Fibroblast of lung (primary cell): Measurements from ENCODE around the gene C1orf198. TPM values are rescaled to one million over a fixed set of nuclear protein-coding genes. Genes with fewer than 3 reads are reported as not detected.
A peak's percentile ranks its signal among the peaks of the same experiment; 100 is the strongest.

Experiments
- DNase-seq, 2 donors: peaks; one replicate each; pipeline versions ENCODE4 v3.0.0 to v3.0.0-alpha.2; 2010; ENCODE audit warnings: low read depth in 2 of 2
- H2AFZ ChIP-seq: 2 replicates; pipeline ENCODE4 v1.5.1; 2012; ENCODE audit warnings: low read length, control low read depth, inconsistent platforms
- H3K27ac ChIP-seq: 2 replicates; pipeline ENCODE4 v1.5.1; 2011; ENCODE audit warnings: low read length, control low read depth; ENCODE audit not compliant: insufficient read depth
- H3K27me3 ChIP-seq: 2 replicates; pipeline ENCODE4 v1.5.1; 2011; ENCODE audit warnings: mild to moderate bottlenecking, low read length; ENCODE audit not compliant: control insufficient read depth, insufficient read depth
- H3K36me3 ChIP-seq: 2 replicates; pipeline ENCODE4 v1.5.1; 2011; ENCODE audit warnings: low read length; ENCODE audit not compliant: control insufficient read depth, insufficient read depth
- H3K4me1 ChIP-seq: 2 replicates; pipeline ENCODE4 v1.5.1; 2011; ENCODE audit warnings: low read length; ENCODE audit not compliant: control insufficient read depth, insufficient read depth; ENCODE audit errors: extremely low read depth
- H3K4me2 ChIP-seq: 2 replicates; pipeline ENCODE4 v1.5.1; 2011; ENCODE audit warnings: low read length, control low read depth; ENCODE audit not compliant: insufficient read depth; ENCODE audit errors: extremely low read depth
- H3K4me3 ChIP-seq, 4 experiments: fragments of 200-600 bp in 1 of 4; sonication (generic) in 1 of 4; replicated peaks in 1 of 4; 2 replicates each; pipeline ENCODE4 v1.5.1; 2011 to 2016; ENCODE audit warnings: low read length in 4 of 4, low read depth in 3 of 4, mild to moderate bottlenecking in 3 of 4, control low read depth in 2 of 4, inconsistent platforms in 1 of 4, mixed read lengths in 1 of 4; ENCODE audit not compliant: insufficient read depth in 1 of 4; ENCODE audit errors: control extremely low read depth in 1 of 4
- H3K79me2 ChIP-seq: 2 replicates; pipeline ENCODE4 v1.5.1; 2012; ENCODE audit warnings: mild to moderate bottlenecking, low read length, inconsistent platforms; ENCODE audit not compliant: control insufficient read depth, insufficient read depth
- H3K9ac ChIP-seq: 2 replicates; pipeline ENCODE4 v1.5.1; 2011; ENCODE audit warnings: mild to moderate bottlenecking, low read length, control low read depth; ENCODE audit not compliant: insufficient read depth
- H3K9me3 ChIP-seq: 2 replicates; pipeline ENCODE4 v1.5.1; 2012; ENCODE audit warnings: low read depth, low read length; ENCODE audit not compliant: control insufficient read depth, insufficient read depth
- H4K20me1 ChIP-seq: 2 replicates; pipeline ENCODE4 v1.5.1; 2011; ENCODE audit warnings: low read length; ENCODE audit not compliant: control insufficient read depth, insufficient read depth; ENCODE audit errors: extremely low read depth
- EZH2 ChIP-seq: IDR thresholded peaks from 2 replicates; pipeline ENCODE4 v1.5.1; 2012; ENCODE audit warnings: low read length, control low read depth, mild to moderate bottlenecking; ENCODE audit errors: missing control alignments
- polyA plus RNA-seq, 2 donors: library from polyadenylated mRNA; depleted of rRNA in 1 of 2; stranded (reverse) in 1 of 2; unstranded in 1 of 2; fragments of >200 nt; gene quantifications; 2 replicates each; pipeline ENCODE4 v1.2.1, GENCODE V29; 2011 to 2012; ENCODE audit warnings: missing spikeins in 1 of 2
- total RNA-seq: library from RNA; depleted of rRNA; stranded (reverse); fragments of >200 nt; gene quantifications from 2 replicates; pipeline ENCODE4 v1.2.1, GENCODE V29; 2014
- TF ChIP-seq, protein P1 (sequence below), 2 donors: IDR thresholded peaks in 1 of 2; conservative IDR thresholded peaks in 1 of 2; 1 replicate in 1 of 2; 2 replicates in 1 of 2; pipeline ENCODE4 v1.5.1; 2011 to 2012; ENCODE audit warnings: low read length in 2 of 2, control low read depth in 1 of 2, inconsistent platforms in 1 of 2, low read depth in 1 of 2, mild to moderate bottlenecking in 1 of 2

C1orf198 gene
- total and polyA plus RNA-seq, 2 donors (not counting 1 experiment from before 2014, with no cell fraction given), result 57.8 to 215 TPM

GRCh38 chr1:230826166-230826875 is 42.0 kb downstream of the C1orf198 start:
- DNase-seq, result no peak
- H3K4me3 ChIP-seq, result no peak overlapping the region
- H4K20me1 ChIP-seq, result no peaks in the 10 kb centered on the region
- H3K9ac ChIP-seq, result no peak overlapping the region
- TF ChIP-seq, protein P1, sequence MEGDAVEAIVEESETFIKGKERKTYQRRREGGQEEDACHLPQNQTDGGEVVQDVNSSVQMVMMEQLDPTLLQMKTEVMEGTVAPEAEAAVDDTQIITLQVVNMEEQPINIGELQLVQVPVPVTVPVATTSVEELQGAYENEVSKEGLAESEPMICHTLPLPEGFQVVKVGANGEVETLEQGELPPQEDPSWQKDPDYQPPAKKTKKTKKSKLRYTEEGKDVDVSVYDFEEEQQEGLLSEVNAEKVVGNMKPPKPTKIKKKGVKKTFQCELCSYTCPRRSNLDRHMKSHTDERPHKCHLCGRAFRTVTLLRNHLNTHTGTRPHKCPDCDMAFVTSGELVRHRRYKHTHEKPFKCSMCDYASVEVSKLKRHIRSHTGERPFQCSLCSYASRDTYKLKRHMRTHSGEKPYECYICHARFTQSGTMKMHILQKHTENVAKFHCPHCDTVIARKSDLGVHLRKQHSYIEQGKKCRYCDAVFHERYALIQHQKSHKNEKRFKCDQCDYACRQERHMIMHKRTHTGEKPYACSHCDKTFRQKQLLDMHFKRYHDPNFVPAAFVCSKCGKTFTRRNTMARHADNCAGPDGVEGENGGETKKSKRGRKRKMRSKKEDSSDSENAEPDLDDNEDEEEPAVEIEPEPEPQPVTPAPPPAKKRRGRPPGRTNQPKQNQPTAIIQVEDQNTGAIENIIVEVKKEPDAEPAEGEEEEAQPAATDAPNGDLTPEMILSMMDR (conservative IDR thresholded peaks at IDR 0.05 in 1 of 2, IDR thresholded peaks at IDR 0.05 in 1 of 2; ENCODE audit: low read depth in 1 of 2, low read length in 2 of 2), result no peak
- no peak for TF ChIP-seq EZH2
- no peak overlapping the region for H3K27ac ChIP-seq
- H3K27me3 ChIP-seq, result no peaks in the 10 kb centered on the region
- no peaks in the 10 kb centered on the region for H3K79me2 ChIP-seq
- no peaks in the 10 kb centered on the region for H3K36me3 ChIP-seq
- H3K4me1 ChIP-seq, result peaks cover 23% of the 10 kb centered on the region
- H3K4me2 ChIP-seq, result no peak overlapping the region
- no peak overlapping the region for H2AFZ ChIP-seq
- no peaks in the 10 kb centered on the region for H3K9me3 ChIP-seq

DNA sequence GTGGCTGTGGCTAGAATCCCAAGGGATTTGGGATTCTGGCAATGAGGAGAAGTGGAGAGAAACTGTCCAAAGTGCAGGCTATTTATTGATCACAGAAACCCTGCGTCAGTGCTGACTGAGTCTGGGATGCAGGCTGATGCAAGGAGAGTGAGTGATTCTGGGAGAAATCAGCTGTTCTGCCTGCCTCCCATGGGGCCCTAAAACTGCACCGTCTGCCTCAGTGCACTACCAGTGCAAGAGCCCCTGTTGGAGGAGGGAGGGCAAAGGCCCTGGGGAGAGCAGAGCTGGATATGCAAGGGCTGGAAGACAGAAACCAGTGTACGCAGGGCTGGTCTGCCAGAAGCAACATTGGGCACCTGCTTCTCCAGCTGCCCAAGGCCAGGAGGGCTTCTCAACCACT is 42.6 kb downstream of the C1orf198 start:
- no peaks in the 10 kb centered on the region for H3K36me3 ChIP-seq
- no peaks in the 10 kb centered on the region for H3K9me3 ChIP-seq
- no peak overlapping the region for H3K9ac ChIP-seq
- H2AFZ ChIP-seq, result no peak overlapping the region
- peaks cover 23% of the 10 kb centered on the region for H3K4me1 ChIP-seq
- H3K27me3 ChIP-seq, result no peaks in the 10 kb centered on the region
- H4K20me1 ChIP-seq, result no peaks in the 10 kb centered on the region
- no peak overlapping the region for H3K4me3 ChIP-seq
- no peak overlapping the region for H3K4me2 ChIP-seq
- H3K79me2 ChIP-seq, result no peaks in the 10 kb centered on the region
- no peak for TF ChIP-seq EZH2
- TF ChIP-seq, protein P1 (conservative IDR thresholded peaks at IDR 0.05 in 1 of 2, IDR thresholded peaks at IDR 0.05 in 1 of 2; ENCODE audit: low read depth in 1 of 2, low read length in 2 of 2), result no peak
- H3K27ac ChIP-seq, result no peak overlapping the region
- peak in 1 of 2 donors; percentile 60 for DNase-seq

DNA sequence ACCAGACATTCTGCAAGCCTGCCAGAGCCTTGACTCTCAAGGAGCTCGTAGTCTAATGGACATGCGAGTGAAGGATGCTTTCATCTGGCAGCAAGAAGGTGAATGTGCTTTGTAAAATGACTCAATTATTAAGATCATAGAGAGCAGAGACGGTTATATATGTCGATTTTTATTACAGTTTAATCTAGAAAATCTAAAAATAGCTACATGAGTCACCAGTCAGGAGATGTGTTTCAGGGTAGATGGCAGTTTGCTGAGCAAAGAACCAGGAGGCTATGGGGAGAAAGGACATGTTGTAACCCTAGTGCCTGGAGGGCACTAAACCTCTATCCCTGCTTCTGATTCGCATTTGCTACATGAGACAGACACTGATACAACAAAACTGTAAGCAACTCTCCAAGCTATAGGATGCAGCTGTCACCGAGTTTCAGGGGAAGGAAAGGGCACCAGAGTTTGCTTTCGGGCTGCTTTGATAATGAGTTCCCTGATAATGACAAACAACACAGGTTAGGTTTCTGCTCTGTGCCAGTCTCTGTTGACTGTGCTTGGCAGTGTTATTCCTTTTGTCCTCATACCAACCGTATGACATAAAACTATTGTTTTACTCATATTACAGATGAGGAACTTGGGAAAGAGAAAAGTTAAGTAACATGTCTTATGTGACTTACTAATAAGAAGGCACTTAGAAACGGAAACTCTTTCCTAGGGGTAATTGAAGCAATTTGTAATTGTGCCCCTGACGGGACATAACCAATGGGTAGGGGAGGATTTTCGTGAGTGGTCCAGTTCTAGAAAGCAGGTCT is 43.2 kb downstream of the C1orf198 start:
- H3K9me3 ChIP-seq, result no peaks in the 10 kb centered on the region
- no peaks in the 10 kb centered on the region for H3K79me2 ChIP-seq
- no peaks in the 10 kb centered on the region for H3K27me3 ChIP-seq
- no peaks in the 10 kb centered on the region for H4K20me1 ChIP-seq
- H3K36me3 ChIP-seq, result no peaks in the 10 kb centered on the region
- peak overlapping the region; percentile 52 for H3K27ac ChIP-seq
- no peak overlapping the region for H3K4me3 ChIP-seq
- peak; percentile 67 to 85 for DNase-seq
- no peak for TF ChIP-seq EZH2
- TF ChIP-seq, protein P1 (conservative IDR thresholded peaks at IDR 0.05 in 1 of 2, IDR thresholded peaks at IDR 0.05 in 1 of 2; ENCODE audit: low read depth in 1 of 2, low read length in 2 of 2), result no peak
- H2AFZ ChIP-seq, result no peak overlapping the region
- peaks cover 23% of the 10 kb centered on the region for H3K4me1 ChIP-seq
- no peak overlapping the region for H3K9ac ChIP-seq
- H3K4me2 ChIP-seq, result peak overlapping the region; percentile 42
